Activated CD8-positive, alpha-beta memory T cell treated with anti-CD3 and anti-CD28 coated beads for 48 hours (primary cell): ENCODE results near the gene HDX.
"Not testable (repeated sequence)": the region's sequence is repeated elsewhere in the genome, so short reads cannot be mapped to it uniquely, and the experiment has no call there.

ENCODE experiments used
- DNase-seq, 3 experiments: peaks; one replicate each; pipeline ENCODE4 v3.0.0-alpha.2; 2020; ENCODE audit warnings: low read depth in 2 of 3, low spot score in 2 of 3

Gene HDX

GRCh38 chrX:84501798-84502628 lies at the start of gene HDX:
TSS of gene HDX (minus strand) at chrX:84502453. CDS start at chrX:84475397, 27,056 bp downstream.
- DNase-seq, result peak; percentile 2 to 36 (median 19)

- DNase-seq, result not testable (repeated sequence)
Observed at GRCh38 chrX:84541315-84541714, 39.1 kb upstream of the HDX start.

- DNase-seq, result not testable (repeated sequence)
Observed at GRCh38 chrX:84537627-84538026, 35.4 kb upstream of the HDX start.

DNA sequence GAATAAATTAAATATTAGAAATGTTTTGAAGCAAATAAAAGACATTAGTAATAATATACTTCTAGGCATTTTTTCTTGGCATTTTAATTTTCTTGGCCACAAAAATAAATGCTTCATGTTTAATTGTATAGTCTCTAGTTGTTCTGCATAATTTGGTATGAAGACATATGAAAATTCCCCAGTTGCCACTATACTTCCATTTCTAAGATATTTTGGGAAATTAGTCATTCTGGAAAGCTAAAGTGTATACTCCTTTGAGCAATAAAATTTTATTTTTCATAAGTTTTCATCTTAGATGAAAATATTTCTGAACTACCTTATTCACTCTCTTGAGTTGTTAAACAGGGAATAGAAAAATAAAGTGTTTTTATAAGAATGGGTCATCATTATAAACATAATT lies 13.8 kb downstream of the HDX start:
- no peak for DNase-seq

DNA sequence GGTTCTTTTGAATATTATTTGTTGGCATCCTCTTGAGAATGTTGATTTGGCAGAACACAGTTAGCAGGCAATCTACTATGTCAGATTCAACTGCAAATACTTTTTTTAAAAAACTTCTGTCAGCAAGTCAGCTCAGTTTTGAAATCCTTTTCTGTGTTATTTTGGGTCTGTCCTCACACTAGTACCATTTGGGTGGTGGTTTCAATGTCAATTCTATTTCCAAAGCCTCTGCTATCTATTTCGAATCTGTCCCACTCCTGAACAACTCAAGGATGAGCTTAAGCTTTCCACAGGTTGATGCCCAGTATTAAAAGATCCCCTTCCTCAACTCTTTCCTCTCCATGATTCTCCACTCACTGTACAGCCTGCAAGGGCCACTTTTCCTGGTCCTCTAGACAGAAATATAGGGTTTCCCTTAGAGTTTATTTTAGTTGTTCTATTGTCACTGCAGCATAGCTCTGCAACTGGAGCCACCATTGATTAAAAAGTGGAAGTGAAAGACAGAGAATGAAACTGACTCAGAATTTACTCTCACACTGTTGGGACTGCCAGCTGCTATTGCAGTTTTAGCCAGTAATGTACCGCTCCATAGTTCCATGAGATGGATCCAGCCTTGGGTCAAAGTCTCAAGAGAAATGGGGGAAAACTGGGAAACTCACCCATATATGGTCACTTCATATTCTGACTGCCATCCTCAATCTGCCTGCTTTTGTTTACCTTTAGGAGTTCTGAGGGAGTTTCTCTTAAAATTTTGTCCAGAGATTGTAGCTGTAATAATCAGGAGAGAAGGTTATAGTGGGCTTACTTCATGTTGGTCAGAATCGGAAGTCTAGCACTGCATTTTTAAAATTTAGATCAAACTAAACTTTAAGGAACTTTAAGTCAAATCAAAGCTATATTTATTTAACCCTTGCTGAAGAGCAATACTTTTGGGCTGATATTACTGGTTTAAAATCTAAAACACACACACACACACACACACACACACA lies 14.6 kb downstream of the HDX start:
- DNase-seq, result no peak

DNA sequence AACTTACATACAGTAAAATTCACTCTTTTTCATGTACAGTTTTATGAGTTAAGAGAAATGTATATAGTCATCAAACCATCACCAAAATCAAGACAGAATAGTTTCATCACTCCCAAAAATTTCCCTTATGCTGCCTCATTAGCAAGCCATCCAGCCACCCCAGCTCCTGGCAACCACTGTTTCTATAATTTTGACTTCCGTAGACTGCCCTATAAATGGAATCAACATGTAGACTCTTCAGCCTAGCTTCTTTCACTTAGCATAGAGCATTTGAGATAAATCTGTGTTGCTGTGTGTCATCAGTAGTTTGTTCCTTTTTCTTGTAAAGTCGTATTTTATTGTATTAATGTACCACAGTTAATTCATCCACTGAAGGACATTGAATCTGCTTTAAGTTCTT lies 23.2 kb downstream of the HDX start:
- DNase-seq, result no peak

DNA sequence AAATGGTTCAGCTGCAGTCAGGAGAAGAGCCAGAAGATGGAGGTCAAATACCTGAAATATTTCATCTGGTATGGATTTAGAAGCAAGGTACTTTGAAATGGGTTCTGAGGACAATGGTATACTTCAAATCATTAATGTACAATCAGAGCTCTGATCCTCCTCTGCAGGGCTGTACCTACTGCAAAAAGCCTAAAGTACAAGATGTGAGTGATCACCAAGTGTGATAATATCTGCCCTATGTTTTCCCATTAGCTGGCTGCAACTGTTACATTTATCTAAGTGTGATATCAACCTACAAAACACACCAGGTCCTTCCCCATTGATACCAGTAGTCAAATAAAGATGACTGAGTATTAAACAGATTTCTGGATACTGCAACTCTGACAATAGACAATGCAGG lies 25.1 kb downstream of the HDX start:
- DNase-seq, result no peak

DNA sequence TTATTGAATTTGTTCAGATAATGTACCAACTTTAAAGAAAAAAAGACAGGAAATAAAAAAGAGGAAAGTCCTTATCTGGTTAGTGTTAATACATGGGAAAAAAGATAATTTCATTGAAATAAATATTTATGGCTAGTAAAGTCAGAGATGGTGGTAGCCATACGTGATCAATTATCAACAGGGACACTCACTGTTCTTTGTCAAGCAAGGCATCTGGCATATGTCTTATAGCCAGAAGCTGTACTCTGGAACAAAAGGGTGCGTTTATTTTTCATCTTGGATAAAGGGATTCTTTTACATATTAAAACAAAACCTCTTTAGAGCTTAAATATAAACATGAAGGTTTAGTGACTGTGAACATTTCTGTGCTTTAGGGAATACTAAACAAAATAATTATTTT lies 26.7 kb downstream of the HDX start:
- no peak for DNase-seq

GRCh38 chrX:84475101-84475500 lies 27.2 kb downstream of the HDX start:
- no peak for DNase-seq

DNA sequence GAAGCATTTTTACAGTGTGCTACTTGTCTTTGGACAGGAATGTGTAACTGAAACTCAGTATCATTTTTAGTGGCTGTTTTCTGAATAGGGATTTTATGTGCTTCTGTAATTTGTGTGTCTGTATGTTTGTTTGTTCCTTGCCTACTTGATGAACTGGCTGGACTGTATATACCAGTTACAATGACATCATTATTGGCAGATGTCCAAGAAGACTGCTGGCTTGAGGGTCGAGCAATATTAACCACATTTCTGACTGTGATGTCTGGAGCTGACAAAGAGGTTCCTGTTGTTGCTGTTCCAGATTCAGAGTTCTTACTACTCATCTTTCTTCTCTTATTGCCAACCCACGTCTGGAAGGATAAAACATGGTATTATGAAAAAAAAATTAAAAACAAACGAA lies 33.0 kb downstream of the HDX start:
- DNase-seq, result no peak

DNA sequence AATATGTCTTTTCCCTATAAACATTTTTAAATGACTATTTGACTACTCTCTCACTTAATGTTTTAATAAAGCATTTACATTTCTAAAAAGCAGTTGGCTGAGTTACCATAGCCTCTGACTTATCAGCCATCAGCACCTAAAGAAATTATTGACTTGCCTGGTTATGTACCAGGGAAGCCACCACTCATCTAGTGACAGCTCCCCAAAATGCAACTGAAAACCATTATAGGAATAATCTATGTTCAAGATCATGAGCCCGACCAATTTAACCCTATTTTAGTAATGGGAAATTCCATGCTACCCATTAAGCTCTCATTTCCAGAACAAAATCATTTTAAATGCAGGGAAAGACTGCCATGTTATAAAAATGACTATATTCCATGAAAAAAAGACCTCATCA lies 34.4 kb downstream of the HDX start:
- DNase-seq, result no peak

DNA sequence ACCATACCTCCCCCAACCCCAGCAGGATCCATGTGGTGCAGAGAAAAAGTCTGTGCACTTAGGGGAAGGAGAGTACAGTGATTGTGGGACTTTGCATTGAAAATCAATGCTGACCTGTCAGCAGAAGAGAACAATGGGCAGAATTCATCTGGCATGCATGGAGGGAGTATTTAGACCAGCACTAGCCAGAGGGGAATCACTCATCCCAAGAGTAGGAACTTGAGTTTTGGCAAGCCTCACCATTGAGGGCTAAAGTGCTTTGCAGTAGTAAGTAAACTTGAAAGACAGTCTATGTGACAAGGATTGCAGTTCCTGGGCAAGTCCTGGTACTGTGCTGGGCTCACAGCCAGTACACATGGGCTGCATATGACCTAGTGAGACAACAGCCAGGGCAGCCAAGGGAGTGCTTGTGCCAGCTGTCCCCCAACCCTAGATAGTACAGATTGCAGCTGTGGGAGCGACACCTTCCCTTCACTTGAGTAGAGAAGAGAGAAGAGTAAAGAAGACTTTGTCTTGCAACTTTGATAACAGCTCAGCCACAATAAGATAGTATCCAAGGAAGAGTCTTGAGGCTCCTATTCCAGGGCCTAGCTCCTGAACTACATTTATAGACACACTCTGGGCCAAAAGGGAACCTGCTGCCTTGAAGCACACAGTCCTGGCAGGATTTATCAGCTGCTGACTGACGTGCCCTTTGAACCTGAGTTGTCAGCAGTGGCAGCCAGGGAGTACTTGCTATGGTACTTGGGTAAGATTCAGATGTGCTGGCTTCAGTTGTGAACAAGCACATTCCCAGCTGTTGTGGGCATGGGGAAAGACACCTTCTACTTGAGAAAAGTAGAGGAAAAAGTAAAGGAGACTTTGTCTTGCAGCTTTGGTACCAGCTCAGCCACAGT lies 48.7 kb downstream of the HDX start:
- DNase-seq, result no peak

DNA sequence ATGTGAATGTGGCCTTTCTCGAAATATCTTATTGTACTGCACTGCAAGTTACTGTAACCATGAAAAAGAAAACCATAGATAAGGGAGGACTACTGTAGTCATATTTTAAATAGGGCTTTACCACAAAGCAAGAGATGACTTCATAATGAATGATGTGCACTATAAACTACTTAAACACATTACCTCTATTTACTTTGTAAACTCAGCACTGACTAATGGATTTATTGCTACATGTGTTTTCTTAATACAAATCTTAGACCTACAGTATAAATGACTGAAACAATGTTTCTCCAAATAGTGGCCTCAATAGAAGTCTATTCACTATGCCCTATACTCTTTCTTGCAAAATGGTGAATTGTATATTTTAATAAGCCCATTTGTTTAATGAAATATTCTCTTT lies 61.1 kb downstream of the HDX start:
- no peak for DNase-seq

- DNase-seq, result no peak
Observed at GRCh38 chrX:84415140-84415539, 87.1 kb downstream of the HDX start.

DNA sequence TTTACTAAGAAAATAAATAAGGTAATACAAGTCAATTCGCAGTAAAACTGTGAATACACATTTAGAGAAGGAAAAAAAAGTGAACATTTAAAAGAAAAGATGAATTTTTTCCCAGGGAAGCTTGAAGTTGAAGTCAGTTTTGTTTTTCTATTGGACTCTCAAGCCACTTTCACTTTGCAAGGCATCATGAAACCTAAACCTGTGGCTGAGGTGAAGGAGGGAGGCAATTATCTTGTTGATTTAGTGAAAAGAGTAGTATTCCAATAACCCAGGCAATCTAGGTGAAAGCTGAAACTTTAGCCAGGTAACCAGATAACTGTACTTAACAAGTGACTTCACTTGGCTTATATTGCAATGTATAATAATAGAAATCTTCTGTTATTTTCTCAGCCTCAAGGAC lies 138.6 kb downstream of the HDX start:
- DNase-seq, result no peak

DNA sequence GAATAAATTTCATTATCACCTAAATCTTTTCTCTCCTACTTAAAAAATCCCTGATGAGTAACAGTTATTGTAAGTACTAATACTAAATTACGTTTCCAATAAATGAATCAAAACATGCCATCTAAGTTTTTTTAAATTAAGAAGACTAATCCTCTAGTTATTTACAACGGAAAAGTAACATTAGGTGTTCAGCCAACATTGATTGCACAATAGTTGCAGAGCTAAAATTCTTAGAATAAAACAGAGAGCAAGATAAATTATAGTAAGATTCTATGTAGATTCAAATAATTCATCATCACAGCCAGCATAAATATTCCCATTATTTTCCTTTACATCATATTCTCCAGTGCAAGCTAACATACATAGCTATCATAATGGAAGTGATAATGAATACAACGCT lies 139.2 kb downstream of the HDX start:
- DNase-seq, result no peak

- no peak for DNase-seq
Observed at GRCh38 chrX:84362184-84362838, 139.9 kb downstream of the HDX start.

- no peak for DNase-seq
Observed at GRCh38 chrX:84358271-84358670, 144.0 kb downstream of the HDX start.

GRCh38 chrX:84357296-84357695 lies 145.0 kb downstream of the HDX start:
- DNase-seq, result no peak

GRCh38 chrX:84340968-84341367 lies 161.3 kb downstream of the HDX start:
- no peak for DNase-seq
